ENCODE results near the gene HSD3B1.

DNA sequence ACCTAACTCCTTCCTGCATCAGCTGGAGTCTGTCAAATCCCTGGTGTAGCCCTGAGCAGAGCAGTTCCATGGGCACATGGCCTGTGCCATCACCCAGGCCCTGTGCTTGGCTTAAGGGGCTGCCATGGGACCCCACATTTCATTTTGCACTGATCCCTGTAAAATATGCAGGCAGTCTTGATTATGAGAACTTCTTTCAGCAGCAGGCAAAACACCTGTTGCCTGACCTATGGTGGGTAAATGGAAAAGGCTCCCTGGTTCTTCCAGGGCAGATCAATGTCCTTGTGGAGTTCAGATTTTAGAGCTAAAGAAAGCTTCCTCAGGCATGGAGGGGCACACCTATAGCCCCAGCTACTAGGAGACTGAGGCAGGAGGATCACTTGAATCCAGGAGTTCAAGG, 44.2 kb downstream of the HSD3B1 start:
- TF ChIP-seq CTCF (IDR thresholded peaks at IDR 0.05 in 8 of 11, conservative IDR thresholded peaks at IDR 0.05 in 3 of 11) = no peak
- TF ChIP-seq POLR2AphosphoS5 (IDR thresholded peaks at IDR 0.05) = no peak
- no peak for TF ChIP-seq POLR2A (IDR thresholded peaks at IDR 0.05)

Data from spleen (tissue), 7 donors.